Nephron (organoid): ENCODE results near the gene CDC42BPG.

Experiments
- H3K27ac Mint-ChIP-seq, 3 experiments: 2 replicates each; pipeline ENCODE4 v1.8.0; 2020; ENCODE audit warnings: mixed read lengths in 3 of 3, mild to moderate bottlenecking in 2 of 3, moderate library complexity in 1 of 3
- H3K27me3 Mint-ChIP-seq: 2 replicates; pipeline ENCODE4 v1.8.0; 2021; ENCODE audit warnings: low read depth, mild to moderate bottlenecking, moderate library complexity, mixed read lengths
- H3K36me3 Mint-ChIP-seq: 2 replicates; pipeline ENCODE4 v1.8.0; 2020; ENCODE audit warnings: low read depth, mixed read lengths
- H3K4me1 Mint-ChIP-seq: 2 replicates; pipeline ENCODE4 v1.8.0; 2020; ENCODE audit warnings: mixed read lengths
- H3K4me3 Mint-ChIP-seq, 3 experiments: 2 replicates each; pipeline ENCODE4 v1.8.0; 2020; ENCODE audit warnings: mild to moderate bottlenecking in 3 of 3, mixed read lengths in 3 of 3, moderate library complexity in 2 of 3
- H3K9me3 Mint-ChIP-seq: 2 replicates; pipeline ENCODE4 v1.8.0; 2020; ENCODE audit warnings: mixed read lengths
- TF ChIP-seq, protein P1 (sequence below), 3 experiments: fragments of 200-600 bp; sonication (generic); IDR thresholded peaks; one replicate each; pipeline ENCODE4 v1.5.0; 2021; ENCODE audit warnings: antibody characterized with exemption in 3 of 3; ENCODE audit not compliant: unreplicated experiment in 3 of 3

CDC42BPG gene

DNA sequence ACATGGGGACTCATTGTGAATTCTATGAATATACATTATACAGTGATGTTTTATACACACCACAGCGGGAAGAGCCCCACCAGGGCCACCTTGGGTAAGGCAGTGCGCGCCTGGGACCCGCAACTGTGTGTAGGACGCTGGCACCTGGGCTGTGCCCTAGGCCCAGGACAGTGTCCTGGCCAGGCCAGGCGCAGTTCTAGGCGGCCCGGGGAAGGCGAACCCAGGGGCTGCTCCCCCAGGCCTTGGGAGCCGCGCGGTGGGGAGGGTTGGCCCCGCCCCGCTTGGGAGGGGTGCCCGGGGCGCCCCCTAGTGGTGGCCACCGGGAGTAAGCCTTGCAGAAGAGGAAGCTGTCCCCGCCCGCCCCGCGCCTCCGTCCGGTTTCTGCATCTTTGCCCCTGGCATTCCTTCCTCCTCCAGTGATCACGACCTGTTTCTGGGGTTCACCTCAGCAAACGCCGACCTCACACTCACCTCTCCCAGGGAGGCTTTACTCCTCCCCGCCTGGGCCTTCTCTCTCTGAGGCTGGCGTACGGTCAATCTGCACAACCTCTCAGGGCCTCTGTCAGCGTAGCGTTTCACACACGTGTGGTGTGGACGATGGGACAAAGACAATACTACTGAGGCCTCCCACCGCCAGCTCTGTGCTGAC is 43.4 kb upstream of the CDC42BPG start:
- H3K36me3 Mint-ChIP-seq, result no peaks in the 10 kb centered on the region
- H3K9me3 Mint-ChIP-seq, result no peaks in the 10 kb centered on the region
- TF ChIP-seq, protein P1, sequence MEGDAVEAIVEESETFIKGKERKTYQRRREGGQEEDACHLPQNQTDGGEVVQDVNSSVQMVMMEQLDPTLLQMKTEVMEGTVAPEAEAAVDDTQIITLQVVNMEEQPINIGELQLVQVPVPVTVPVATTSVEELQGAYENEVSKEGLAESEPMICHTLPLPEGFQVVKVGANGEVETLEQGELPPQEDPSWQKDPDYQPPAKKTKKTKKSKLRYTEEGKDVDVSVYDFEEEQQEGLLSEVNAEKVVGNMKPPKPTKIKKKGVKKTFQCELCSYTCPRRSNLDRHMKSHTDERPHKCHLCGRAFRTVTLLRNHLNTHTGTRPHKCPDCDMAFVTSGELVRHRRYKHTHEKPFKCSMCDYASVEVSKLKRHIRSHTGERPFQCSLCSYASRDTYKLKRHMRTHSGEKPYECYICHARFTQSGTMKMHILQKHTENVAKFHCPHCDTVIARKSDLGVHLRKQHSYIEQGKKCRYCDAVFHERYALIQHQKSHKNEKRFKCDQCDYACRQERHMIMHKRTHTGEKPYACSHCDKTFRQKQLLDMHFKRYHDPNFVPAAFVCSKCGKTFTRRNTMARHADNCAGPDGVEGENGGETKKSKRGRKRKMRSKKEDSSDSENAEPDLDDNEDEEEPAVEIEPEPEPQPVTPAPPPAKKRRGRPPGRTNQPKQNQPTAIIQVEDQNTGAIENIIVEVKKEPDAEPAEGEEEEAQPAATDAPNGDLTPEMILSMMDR (IDR thresholded peaks at IDR 0.05; ENCODE audit: unreplicated experiment in 3 of 3), result peak; percentile 98 to 100 (median 99)
- peak overlapping the region; percentile 74 to 80 (median 79) for H3K4me3 Mint-ChIP-seq
- H3K27me3 Mint-ChIP-seq, result no peaks in the 10 kb centered on the region
- H3K27ac Mint-ChIP-seq, result peak overlapping the region; percentile 61 to 93 (median 90)
- H3K4me1 Mint-ChIP-seq, result peaks cover 9% of the 10 kb centered on the region

DNA sequence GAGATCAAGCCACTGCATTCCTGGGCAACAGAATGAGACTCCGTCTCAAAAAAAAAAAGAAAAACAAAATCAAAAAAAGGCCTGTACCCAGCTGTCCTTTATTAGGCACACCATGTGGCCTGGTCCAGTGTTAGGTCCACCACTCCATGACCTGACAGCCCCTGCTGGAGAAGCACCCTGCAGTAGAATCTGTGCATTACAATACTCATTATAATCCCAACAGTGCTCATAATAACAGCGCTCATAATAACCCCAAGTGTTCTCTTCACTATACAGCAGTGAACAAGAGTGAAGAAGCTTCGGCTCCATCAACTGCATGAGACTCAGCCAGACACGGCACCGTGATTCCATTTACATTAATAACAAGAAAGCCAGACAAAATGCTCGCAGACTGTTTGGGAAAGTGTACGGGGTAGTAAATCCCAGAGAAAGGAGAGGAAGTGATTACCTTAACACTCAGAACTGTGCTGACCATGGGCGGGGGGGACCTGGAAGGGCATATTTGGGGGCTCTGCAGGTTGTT is 42.8 kb upstream of the CDC42BPG start:
- Mint-ChIP-seq H3K27me3 (no peaks in the 10 kb centered on the region), H3K4me1 (peaks cover 9% of the 10 kb centered on the region), H3K27ac (peak overlapping the region; percentile 27 to 82 (median 79)), H3K36me3 (no peaks in the 10 kb centered on the region), H3K4me3 (peak overlapping the region; percentile 8 to 57 (median 10)), H3K9me3 (no peaks in the 10 kb centered on the region)
- TF ChIP-seq, protein P1 (IDR thresholded peaks at IDR 0.05; ENCODE audit: unreplicated experiment in 3 of 3), result no peak

DNA sequence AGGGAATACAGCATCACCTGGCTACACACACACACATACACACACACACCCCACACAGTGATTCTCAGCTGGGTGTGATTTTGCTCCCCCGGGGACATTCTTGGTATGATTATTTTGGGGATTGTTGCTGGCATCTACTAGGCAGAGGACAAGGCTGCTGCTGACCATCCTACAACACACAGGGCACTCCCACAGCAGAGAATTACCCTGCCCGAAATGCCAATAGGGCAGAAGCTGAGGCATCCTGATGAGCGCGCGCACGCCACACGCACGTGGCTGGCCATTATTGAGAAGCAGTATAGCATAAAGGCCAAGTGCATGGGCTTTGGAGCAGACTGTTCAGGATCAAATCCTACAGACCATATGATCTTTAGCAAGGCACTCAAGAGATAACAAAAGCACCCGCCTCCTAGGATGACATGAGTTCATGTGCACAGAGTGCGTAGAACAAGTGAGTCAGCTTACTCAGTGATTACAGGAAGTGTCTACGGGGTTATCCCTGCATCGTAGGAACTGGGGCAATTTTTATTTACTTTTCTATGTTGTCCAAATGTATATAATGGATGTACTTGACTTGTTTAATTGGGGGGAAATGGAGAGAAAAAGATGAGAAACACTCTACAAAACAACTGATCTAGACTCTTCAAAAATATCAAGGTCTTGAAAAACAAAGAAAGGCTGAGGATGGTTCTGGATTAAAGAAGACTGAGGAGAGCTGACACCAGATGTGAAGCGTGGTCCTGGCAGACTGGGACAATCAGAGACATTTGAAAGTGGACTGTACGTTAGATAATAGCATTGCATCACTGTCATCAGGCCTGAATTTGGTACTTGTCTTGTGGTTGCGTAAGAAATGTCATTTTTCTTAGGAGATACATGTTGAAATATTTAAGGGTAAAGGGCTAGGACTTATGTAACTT is 41.2 kb upstream of the CDC42BPG start:
- Mint-ChIP-seq H3K4me1 (peaks cover 16% of the 10 kb centered on the region), H3K4me3 (no peak overlapping the region), H3K27ac (no peak overlapping the region), H3K27me3 (no peaks in the 10 kb centered on the region), H3K9me3 (no peaks in the 10 kb centered on the region), H3K36me3 (no peaks in the 10 kb centered on the region)
- TF ChIP-seq, protein P1 (IDR thresholded peaks at IDR 0.05; ENCODE audit: unreplicated experiment in 3 of 3), result no peak

DNA sequence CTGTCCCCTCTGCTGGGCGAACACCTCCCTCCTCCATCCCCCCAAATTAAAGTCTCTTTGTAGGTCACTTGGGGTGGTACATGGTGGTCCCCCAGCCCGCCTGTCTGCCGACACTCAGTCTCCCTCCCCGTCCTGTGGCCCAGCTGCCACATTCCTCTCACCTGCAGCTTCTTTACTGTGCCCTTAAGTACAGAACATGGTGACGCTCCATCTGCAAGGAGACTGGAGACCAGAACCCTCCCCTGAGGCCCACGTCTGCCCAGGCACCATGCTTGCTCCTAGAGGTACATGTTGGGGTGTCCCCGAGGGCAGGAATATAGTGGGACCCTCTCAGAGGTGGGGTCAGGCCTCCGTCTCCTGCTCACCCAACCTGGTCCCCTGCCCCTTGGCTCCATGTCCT is 39.6 kb upstream of the CDC42BPG start:
- Mint-ChIP-seq H3K4me3 (no peak overlapping the region), H3K27ac (no peak overlapping the region), H3K4me1 (peaks cover 23% of the 10 kb centered on the region), H3K9me3 (no peaks in the 10 kb centered on the region), H3K27me3 (no peaks in the 10 kb centered on the region), H3K36me3 (no peaks in the 10 kb centered on the region)
- TF ChIP-seq, protein P1 (IDR thresholded peaks at IDR 0.05; ENCODE audit: unreplicated experiment in 3 of 3), result no peak

DNA sequence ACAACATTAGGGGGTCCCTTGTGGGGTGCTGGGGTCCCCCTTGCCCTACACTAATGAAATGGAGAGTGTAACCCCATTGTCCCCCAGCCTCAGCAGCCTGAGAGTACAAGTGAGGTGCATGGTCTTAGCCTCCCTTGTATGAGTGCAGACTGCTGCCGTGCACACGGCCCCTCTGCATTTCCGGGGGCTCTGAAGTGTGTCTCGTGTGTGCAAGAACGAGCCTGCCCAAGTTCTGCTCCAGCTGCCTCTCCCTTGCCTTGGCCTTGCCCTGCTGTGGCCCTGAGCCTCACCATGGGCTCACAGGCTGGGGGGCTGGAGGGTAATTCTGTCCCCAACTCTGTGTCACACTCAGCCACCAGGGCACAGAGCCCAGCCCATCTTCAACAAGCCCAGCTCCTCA is 39.1 kb upstream of the CDC42BPG start:
- Mint-ChIP-seq H3K4me3 (no peak overlapping the region), H3K9me3 (no peaks in the 10 kb centered on the region), H3K4me1 (peaks cover 26% of the 10 kb centered on the region), H3K27me3 (no peaks in the 10 kb centered on the region), H3K36me3 (no peaks in the 10 kb centered on the region), H3K27ac (no peak overlapping the region)
- TF ChIP-seq, protein P1 (IDR thresholded peaks at IDR 0.05; ENCODE audit: unreplicated experiment in 3 of 3), result no peak
